ENCODE measurements around the gene RALGPS1.
A peak's percentile ranks its signal among the peaks of the same experiment; 100 is the strongest.

The RALGPS1 gene

GRCh38 chr9:127102176-127102575 is 187.6 kb downstream of the RALGPS1 start:
- TF ChIP-seq, protein P1, sequence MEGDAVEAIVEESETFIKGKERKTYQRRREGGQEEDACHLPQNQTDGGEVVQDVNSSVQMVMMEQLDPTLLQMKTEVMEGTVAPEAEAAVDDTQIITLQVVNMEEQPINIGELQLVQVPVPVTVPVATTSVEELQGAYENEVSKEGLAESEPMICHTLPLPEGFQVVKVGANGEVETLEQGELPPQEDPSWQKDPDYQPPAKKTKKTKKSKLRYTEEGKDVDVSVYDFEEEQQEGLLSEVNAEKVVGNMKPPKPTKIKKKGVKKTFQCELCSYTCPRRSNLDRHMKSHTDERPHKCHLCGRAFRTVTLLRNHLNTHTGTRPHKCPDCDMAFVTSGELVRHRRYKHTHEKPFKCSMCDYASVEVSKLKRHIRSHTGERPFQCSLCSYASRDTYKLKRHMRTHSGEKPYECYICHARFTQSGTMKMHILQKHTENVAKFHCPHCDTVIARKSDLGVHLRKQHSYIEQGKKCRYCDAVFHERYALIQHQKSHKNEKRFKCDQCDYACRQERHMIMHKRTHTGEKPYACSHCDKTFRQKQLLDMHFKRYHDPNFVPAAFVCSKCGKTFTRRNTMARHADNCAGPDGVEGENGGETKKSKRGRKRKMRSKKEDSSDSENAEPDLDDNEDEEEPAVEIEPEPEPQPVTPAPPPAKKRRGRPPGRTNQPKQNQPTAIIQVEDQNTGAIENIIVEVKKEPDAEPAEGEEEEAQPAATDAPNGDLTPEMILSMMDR (conservative IDR thresholded peaks at IDR 0.05): no peak
- H3K27ac ChIP-seq: no peak overlapping the region

DNA sequence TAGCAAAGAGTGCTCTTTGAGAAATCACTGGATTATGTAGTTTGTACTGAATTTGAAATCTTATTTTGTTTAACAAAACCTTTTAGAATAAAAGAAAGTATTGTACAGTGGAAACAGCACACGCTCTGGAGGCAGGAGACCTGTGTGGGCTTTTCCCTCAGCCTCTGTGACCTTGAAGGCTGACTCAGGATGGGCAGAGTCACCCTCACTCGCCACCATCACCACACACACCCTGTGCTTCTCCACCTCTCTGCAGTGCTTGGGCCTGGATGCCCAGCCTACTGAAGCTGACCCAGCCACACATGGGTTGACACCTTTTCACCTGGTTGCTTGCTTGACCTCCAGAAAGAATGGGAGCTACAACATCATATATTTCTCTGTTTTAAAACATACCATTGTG is 188.2 kb downstream of the RALGPS1 start:
- TF ChIP-seq, protein P1 (conservative IDR thresholded peaks at IDR 0.05): no peak
- no peak overlapping the region for H3K27ac ChIP-seq

GRCh38 chr9:127104581-127105311 is 190.2 kb downstream of the RALGPS1 start:
- TF ChIP-seq, protein P1 (conservative IDR thresholded peaks at IDR 0.05): no peak
- H3K27ac ChIP-seq: no peak overlapping the region

GRCh38 chr9:127105805-127106465 is 191.4 kb downstream of the RALGPS1 start:
- TF ChIP-seq, protein P1 (conservative IDR thresholded peaks at IDR 0.05): no peak
- H3K27ac ChIP-seq: no peak overlapping the region

GRCh38 chr9:127106466-127106855 is 191.9 kb downstream of the RALGPS1 start:
- TF ChIP-seq, protein P1 (conservative IDR thresholded peaks at IDR 0.05): no peak
- no peak overlapping the region for H3K27ac ChIP-seq

GRCh38 chr9:127107171-127107928 is 192.8 kb downstream of the RALGPS1 start:
- TF ChIP-seq, protein P1 (conservative IDR thresholded peaks at IDR 0.05): no peak
- H3K27ac ChIP-seq: peak overlapping the region; percentile 83; the same call in 1 of the 2 replicates

All from VCaP (cell line).